Endothelial cell (in vitro differentiated cells): ENCODE data around the gene CDX1. TPM values are rescaled to one million over a fixed set of nuclear protein-coding genes. Genes with fewer than 3 reads are reported as not detected.

ENCODE experiments used
- DNase-seq: peaks from one replicate; pipeline ENCODE4 v3.0.0; 2021; ENCODE audit warnings: low spot score
- H3K27ac Mint-ChIP-seq: one replicate; pipeline ENCODE4 v1.8.0; 2021; ENCODE audit warnings: mixed read lengths, inconsistent platforms; ENCODE audit not compliant: unreplicated experiment
- H3K27me3 Mint-ChIP-seq: one replicate; pipeline ENCODE4 v1.8.0; 2021; ENCODE audit warnings: mild to moderate bottlenecking, moderate library complexity, mixed read lengths, inconsistent platforms; ENCODE audit not compliant: unreplicated experiment
- H3K36me3 Mint-ChIP-seq: one replicate; pipeline ENCODE4 v1.8.0; 2021; ENCODE audit warnings: mild to moderate bottlenecking, low read depth, mixed read lengths, inconsistent platforms; ENCODE audit not compliant: unreplicated experiment
- H3K4me1 Mint-ChIP-seq: one replicate; pipeline ENCODE4 v1.8.0; 2021; ENCODE audit warnings: mild to moderate bottlenecking, mixed read lengths, inconsistent platforms; ENCODE audit not compliant: unreplicated experiment
- H3K4me3 Mint-ChIP-seq: one replicate; pipeline ENCODE4 v1.8.0; 2021; ENCODE audit warnings: mild to moderate bottlenecking, mixed read lengths, inconsistent platforms; ENCODE audit not compliant: unreplicated experiment
- H3K9me3 Mint-ChIP-seq: one replicate; pipeline ENCODE4 v1.8.0; 2021; ENCODE audit warnings: mixed read lengths, inconsistent platforms; ENCODE audit not compliant: unreplicated experiment
- total RNA-seq: library from RNA; stranded (reverse); fragmentation: NEBNext Ultra II Directional; extraction: Animal tissue kit (Norgen Biotek cat#: 25700); gene quantifications from one replicate; pipeline ENCODE4 v1.2.1, GENCODE V29; 2021; ENCODE audit not compliant: unreplicated experiment
- TF ChIP-seq, protein P1 (sequence below): fragments of 200-600 bp; sonication (generic); IDR thresholded peaks from one replicate; pipeline ENCODE4 v1.5.0; 2021; ENCODE audit warnings: antibody characterized with exemption; ENCODE audit not compliant: unreplicated experiment

The CDX1 gene
- total RNA-seq, 1 donor from 2014 or later, result 0.59 TPM

DNA sequence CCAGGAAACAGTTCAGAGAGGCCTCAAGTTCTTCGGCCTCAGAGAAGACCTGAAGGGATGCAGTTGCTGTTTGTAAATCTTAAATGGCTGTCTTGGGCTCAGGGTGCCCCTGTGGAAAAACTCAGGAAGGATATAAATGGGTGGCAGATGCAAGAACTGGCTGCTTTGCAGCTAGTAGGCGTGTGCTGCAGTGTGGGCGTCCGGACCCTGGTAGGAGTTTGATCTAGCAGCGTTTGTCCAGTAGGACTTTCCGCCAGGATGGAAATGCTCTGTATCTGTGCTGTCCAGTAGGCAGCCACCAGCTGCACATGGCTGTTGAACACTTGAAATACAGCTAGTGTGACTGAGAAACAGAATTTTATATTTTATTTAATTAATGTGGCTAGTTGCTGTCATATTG lies 7.7 kb downstream of the CDX1 start:
- Mint-ChIP-seq H3K9me3 (no peaks in the 10 kb centered on the region), H3K36me3 (no peaks in the 10 kb centered on the region), H3K27me3 (peaks cover 10% of the 10 kb centered on the region), H3K27ac (no peak overlapping the region), H3K4me1 (peaks cover 17% of the 10 kb centered on the region), H3K4me3 (no peak overlapping the region)
- no peak for DNase-seq
- TF ChIP-seq, protein P1, sequence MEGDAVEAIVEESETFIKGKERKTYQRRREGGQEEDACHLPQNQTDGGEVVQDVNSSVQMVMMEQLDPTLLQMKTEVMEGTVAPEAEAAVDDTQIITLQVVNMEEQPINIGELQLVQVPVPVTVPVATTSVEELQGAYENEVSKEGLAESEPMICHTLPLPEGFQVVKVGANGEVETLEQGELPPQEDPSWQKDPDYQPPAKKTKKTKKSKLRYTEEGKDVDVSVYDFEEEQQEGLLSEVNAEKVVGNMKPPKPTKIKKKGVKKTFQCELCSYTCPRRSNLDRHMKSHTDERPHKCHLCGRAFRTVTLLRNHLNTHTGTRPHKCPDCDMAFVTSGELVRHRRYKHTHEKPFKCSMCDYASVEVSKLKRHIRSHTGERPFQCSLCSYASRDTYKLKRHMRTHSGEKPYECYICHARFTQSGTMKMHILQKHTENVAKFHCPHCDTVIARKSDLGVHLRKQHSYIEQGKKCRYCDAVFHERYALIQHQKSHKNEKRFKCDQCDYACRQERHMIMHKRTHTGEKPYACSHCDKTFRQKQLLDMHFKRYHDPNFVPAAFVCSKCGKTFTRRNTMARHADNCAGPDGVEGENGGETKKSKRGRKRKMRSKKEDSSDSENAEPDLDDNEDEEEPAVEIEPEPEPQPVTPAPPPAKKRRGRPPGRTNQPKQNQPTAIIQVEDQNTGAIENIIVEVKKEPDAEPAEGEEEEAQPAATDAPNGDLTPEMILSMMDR, result no peak

DNA sequence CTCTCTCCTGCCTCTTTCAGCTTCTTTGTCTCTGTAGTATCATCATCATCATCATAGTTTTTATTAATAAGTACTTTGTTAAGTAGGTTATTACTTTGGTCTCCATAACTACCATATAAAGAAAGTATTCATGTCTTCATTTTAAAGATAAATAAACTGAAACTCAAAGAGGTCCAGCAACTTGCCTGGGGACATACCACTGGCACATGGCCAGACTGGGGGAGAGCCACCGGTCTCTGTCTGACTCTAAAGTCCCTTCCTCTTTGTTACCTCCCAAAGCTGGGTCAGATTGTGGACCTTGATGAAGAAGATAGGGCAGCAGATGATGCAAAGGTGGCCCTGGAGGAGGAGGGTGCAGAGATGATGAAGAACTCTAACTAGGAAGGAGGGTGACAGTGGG lies 8.5 kb downstream of the CDX1 start:
- Mint-ChIP-seq H3K9me3 (no peaks in the 10 kb centered on the region), H3K36me3 (no peaks in the 10 kb centered on the region), H3K4me3 (no peak overlapping the region), H3K4me1 (peaks cover 14% of the 10 kb centered on the region), H3K27me3 (peaks cover 12% of the 10 kb centered on the region), H3K27ac (no peak overlapping the region)
- DNase-seq, result no peak
- TF ChIP-seq, protein P1, result no peak

DNA sequence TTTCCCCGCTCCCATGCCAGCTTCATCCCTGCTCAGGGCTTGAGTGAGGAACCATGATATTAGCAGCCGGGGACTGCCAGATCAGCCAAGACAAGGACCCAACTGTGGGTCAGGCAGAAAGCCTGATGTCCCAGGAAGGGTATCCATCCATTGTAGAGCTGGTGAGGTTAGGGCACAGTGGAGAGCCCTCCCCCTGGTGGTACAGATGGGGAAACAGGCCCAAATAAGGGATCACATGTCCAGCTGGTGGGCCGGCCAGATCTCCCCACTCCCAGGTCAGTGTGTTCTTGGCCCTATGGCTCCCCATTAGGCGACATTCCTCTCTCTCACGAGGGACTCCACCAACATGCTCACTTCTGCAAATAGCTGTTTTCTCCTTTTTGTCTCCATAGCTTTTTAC lies 9.0 kb downstream of the CDX1 start:
- no peak overlapping the region for H3K27ac Mint-ChIP-seq
- peaks cover 12% of the 10 kb centered on the region for H3K27me3 Mint-ChIP-seq
- no peaks in the 10 kb centered on the region for H3K9me3 Mint-ChIP-seq
- TF ChIP-seq, protein P1, result peak; percentile 48
- peak; percentile 56 for DNase-seq
- no peak overlapping the region for H3K4me3 Mint-ChIP-seq
- H3K36me3 Mint-ChIP-seq, result no peaks in the 10 kb centered on the region
- peaks cover 15% of the 10 kb centered on the region for H3K4me1 Mint-ChIP-seq

DNA sequence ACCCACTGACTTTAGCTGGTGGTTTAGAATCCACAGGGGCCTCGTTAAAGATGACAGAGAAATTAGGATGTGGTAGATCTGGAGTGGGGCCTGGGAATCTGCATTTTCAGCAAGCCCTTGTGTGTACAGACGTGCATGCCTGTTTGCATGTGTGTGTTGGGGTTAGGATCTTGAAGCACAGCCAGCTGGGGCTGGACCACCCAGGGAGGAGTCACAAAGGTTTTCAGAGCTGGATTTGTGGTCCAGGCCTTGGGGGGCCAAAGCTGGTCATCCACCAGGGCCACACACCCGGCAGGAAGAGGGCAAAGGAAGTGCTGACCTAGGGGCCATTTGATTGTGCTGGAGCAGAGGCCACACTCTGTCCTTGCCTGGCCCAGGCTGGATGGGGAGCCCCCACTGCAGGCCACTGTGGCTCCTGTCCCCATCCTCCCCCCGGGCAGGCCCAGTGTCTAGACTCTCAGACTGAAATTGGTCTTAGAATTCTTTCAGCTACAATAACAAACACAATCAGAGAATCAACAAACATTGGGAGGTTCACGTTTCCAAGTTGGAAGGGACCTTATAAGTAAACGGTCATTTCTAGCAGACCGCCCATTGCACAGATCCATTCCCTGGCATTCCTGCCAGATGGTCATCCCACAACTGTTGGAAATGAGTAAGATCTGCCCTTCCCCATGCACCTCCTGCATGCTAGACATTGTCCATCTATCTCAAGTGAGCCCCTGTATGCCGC lies 10.3 kb downstream of the CDX1 start:
- Mint-ChIP-seq H3K36me3 (no peaks in the 10 kb centered on the region), H3K9me3 (no peaks in the 10 kb centered on the region), H3K4me1 (peaks cover 20% of the 10 kb centered on the region), H3K4me3 (no peak overlapping the region), H3K27ac (no peak overlapping the region), H3K27me3 (peaks cover 10% of the 10 kb centered on the region)
- TF ChIP-seq, protein P1, result no peak
- DNase-seq, result no peak

DNA sequence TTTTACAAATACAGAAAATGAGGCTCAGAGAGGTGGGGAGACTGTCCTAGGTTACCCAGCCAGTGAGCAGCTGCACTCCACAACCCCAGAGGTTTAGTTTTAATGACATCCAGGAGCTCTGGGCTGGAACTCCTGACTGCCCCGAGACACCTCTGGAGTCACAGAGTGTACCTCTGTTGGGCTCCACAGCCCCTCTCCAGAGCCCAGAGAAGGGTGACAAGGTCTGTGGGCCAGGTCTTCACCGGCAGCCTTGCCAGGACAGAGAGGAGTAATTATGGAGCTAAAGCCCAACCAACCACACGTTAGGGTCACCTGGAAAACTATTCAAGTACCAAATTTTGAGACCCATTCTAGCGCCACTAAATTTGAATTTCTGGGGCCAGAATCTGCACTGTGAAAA lies 11.1 kb downstream of the CDX1 start:
- no peak for DNase-seq
- Mint-ChIP-seq H3K4me3 (no peak overlapping the region), H3K4me1 (peaks cover 20% of the 10 kb centered on the region), H3K27me3 (peaks cover 9% of the 10 kb centered on the region), H3K9me3 (no peaks in the 10 kb centered on the region), H3K36me3 (no peaks in the 10 kb centered on the region), H3K27ac (no peak overlapping the region)
- TF ChIP-seq, protein P1, result no peak
